Stimulated activated CD8-positive, alpha-beta memory T cell treated with anti-CD3 and anti-CD28 coated beads, Interleukin-15, amount 100 ng/mL, for 4 hours (primary cell): ENCODE results near the gene MAEA.

ENCODE experiments used
- DNase-seq, 2 donors: peaks; one replicate each; pipeline ENCODE4 v3.0.0-alpha.2; 2020; ENCODE audit warnings: low read depth in 2 of 2

MAEA gene

GRCh38 chr4:1353186-1354055 is 63.7 kb downstream of the MAEA start:
- no peak for DNase-seq

- no peak for DNase-seq
Measured at GRCh38 chr4:1354136-1354982, 64.7 kb downstream of the MAEA start.

- no peak for DNase-seq
Measured at GRCh38 chr4:1354983-1355275, 65.2 kb downstream of the MAEA start.

- no peak for DNase-seq
Measured at GRCh38 chr4:1355378-1355777, 65.7 kb downstream of the MAEA start.

- no peak for DNase-seq
Measured at GRCh38 chr4:1356181-1356998, 66.7 kb downstream of the MAEA start.

GRCh38 chr4:1357356-1358248 is 67.9 kb downstream of the MAEA start:
- DNase-seq: no peak

- DNase-seq: no peak
Measured at GRCh38 chr4:1358421-1359143, 68.9 kb downstream of the MAEA start.

GRCh38 chr4:1359144-1359501 is 69.4 kb downstream of the MAEA start:
- no peak for DNase-seq

- DNase-seq: no peak
Measured at GRCh38 chr4:1359976-1360375, 70.3 kb downstream of the MAEA start.

- DNase-seq: no peak
Measured at GRCh38 chr4:1360423-1361283, 71.0 kb downstream of the MAEA start.

- DNase-seq: no peak
Measured at GRCh38 chr4:1361431-1361830, 71.7 kb downstream of the MAEA start.

GRCh38 chr4:1362046-1362445 is 72.4 kb downstream of the MAEA start:
- DNase-seq: no peak

- DNase-seq: no peak
Measured at GRCh38 chr4:1362521-1362920, 72.8 kb downstream of the MAEA start.

GRCh38 chr4:1363513-1363912 is 73.8 kb downstream of the MAEA start:
- DNase-seq: no peak

- no peak for DNase-seq
Measured at GRCh38 chr4:1364217-1364616, 74.5 kb downstream of the MAEA start.

- no peak for DNase-seq
Measured at GRCh38 chr4:1364748-1365147, 75.1 kb downstream of the MAEA start.

- no peak for DNase-seq
Measured at GRCh38 chr4:1365271-1366178, 75.8 kb downstream of the MAEA start.

- DNase-seq: no peak
Measured at GRCh38 chr4:1366371-1367229, 76.9 kb downstream of the MAEA start.
